GM12892 (cell line): ENCODE results near the gene FSTL1.

Experiments
- DNase-seq: peaks from one replicate; pipeline ENCODE4 v3.0.0; 2011; ENCODE audit not compliant: insufficient read length
- FAIRE-seq: peaks from 2 replicates; lab custom pipeline; 2011; peaks lifted over from hg19 to GRCh38; lab: Jason Lieb, UNC
- POLR2A ChIP-seq: IDR thresholded peaks from 2 replicates; pipeline ENCODE4 v1.6.1; 2011; ENCODE audit warnings: low read depth, low read length, control low read depth
- POLR2AphosphoS5 ChIP-seq: IDR thresholded peaks from 2 replicates; pipeline ENCODE4 v1.6.1; 2011; ENCODE audit warnings: low read depth, low read length, control low read depth
- TAF1 ChIP-seq: IDR thresholded peaks from 2 replicates; pipeline ENCODE4 v1.6.1; 2011; ENCODE audit warnings: low read depth, mild to moderate bottlenecking, control low read depth, low read length, borderline replicate concordance

The FSTL1 gene

DNA sequence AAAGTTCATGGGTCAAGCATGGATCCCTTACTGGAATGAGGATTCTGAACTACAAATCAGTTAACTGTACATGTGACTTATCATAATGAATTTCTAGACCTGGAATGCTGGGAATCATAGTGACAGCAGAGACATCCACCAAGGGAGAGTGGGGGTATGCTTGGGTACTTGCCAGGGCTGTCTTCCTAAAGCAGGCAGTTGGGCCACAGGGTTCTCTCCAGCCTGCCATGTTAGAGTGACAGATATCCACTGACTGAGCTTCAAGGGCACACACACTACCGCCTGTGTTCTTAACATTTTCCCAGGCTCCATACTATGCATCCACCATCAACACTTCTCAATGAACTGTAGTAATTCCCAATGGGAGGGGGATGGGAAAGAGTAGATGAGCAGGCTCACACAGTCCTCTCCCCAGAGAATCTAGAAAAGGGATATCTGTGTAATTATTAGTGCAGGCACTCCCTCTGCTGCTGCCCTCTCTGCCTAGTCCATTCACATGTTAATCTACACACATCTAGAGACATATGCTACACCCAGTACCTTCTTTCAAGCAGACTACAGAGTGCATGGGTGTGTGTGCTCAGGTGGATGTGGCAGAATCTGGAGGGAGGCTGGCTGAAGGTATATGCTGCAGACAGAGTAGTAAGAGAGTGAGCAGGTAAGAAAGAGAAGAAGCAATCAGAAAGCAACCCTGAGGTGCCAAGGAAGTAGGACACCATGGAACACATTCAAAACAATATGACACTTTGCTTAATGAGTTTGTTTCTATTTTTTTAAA is 3.7 kb downstream of the FSTL1 start:
- no peak for TF ChIP-seq POLR2AphosphoS5
- TF ChIP-seq POLR2A: no peak
- TF ChIP-seq TAF1: no peak
- no peak for DNase-seq
- no peak for FAIRE-seq

DNA sequence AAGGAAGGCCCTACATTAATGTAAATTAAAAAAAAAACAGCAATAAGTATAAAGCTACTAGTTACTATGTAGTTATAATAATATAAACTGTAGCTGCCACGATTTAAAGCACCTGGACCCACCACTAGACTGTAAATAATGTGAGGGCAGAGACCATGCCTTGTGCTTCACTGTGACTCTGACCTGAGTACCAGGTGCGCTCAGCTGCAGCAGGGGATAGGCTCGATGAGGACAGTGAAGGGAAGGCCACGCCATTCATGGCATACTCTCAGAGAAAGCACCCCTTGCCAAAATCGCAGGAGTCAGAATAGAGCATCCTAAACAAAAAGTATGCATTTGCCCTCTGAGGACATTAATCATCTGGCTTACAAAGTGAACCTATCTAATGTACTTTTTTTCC is 5.1 kb downstream of the FSTL1 start:
- DNase-seq (no peak), FAIRE-seq (no peak)
- TF ChIP-seq POLR2A: no peak
- TF ChIP-seq POLR2AphosphoS5: no peak
- no peak for TF ChIP-seq TAF1

DNA sequence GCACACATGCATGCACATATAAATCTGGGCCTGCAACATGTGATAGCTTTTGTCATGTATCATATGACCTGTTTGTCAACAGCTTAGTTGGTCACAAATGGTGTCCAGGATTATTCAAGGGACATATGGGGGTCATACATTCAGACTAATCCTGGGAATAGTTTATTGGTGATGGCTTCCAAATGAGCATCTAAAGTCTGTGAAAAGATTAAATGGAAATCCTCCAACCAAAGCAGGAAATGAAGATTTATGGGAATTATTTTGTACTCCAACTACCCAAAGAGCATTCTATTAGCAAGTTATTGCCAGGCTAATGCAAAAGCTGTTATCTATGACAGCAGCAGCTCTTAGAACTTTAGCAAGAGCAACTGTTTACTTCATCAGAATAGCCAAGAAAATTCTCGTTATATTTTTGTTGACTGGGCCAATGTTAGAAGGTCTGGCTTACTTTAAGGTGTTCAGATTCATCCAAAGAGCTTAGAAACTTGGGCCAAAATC is 7.1 kb downstream of the FSTL1 start:
- no peak for TF ChIP-seq POLR2AphosphoS5
- no peak for TF ChIP-seq POLR2A
- TF ChIP-seq TAF1: no peak
- no peak for FAIRE-seq

DNA sequence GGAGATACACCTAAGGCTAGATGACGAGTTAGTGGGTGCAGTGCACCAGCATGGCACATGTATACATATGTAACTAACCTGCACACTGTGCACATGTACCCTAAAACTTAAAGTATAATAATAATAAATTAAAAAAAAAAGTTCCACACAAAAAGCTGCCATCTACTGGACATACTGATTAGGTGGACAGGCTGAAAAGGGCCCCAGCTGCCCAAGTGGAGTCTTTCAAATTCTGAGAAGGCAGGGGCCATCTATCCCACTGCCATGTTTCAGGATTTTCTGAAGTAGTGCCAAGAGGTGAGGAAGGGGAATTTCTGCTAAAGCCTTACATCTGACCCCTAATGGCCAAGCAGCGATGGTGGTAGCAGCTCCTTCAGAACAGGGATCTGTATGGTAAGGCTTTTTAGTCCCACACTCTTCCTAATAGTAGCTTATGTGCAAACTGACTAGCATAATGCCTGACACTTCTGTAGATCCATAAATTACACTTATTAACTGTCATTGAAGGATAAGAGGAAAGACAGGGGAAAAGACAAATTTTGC is 7.7 kb downstream of the FSTL1 start:
- no peak for TF ChIP-seq POLR2AphosphoS5
- no peak for TF ChIP-seq TAF1
- no peak for TF ChIP-seq POLR2A
- FAIRE-seq: no peak

More for the DNA sequence above, 7.1 kb downstream of the FSTL1 start:
- DNase-seq: no peak

DNA sequence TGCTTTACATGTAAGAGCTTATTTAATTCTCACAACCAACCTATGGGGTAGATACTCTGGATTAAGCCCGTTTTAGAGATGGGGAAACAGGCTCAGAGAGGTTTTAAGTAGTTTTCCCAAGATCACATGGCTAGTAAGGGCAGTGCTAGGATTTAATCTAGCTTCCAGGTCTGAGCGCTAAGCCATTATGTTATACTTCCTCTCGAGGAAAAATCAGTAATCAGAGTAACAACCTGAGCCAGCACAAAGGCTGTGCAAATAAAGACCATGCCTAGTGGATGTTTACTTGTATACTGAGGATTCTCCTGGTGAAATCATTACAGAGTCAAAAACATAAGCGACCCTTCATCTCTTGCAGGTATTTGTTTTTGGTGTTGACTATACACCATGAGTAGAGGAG is 9.0 kb downstream of the FSTL1 start:
- DNase-seq (no peak), FAIRE-seq (no peak)
- TF ChIP-seq POLR2AphosphoS5: no peak
- no peak for TF ChIP-seq TAF1
- TF ChIP-seq POLR2A: no peak

More for the DNA sequence above, 7.7 kb downstream of the FSTL1 start:
- no peak for DNase-seq

DNA sequence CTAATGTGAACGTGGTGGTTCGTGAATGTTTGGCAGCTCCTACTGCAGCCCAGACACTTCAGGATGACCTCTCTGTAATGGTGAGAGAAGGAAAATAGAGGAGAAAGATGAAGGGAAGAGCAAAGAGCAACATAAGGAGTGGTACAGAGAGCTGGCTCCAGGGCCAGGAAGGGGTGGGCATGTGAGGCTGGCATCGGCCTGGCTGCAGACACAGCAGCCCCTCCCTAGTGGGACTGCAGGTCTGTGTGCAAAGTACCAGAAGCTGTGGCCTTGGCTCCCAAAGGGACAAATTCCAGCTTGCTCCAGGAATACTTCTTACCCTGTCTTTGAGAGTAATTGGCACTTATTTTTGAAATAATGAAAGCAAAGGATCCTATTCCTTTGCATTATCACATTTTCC is 10.0 kb downstream of the FSTL1 start:
- TF ChIP-seq TAF1: no peak
- TF ChIP-seq POLR2A: no peak
- TF ChIP-seq POLR2AphosphoS5: no peak
- DNase-seq (no peak), FAIRE-seq (no peak)

DNA sequence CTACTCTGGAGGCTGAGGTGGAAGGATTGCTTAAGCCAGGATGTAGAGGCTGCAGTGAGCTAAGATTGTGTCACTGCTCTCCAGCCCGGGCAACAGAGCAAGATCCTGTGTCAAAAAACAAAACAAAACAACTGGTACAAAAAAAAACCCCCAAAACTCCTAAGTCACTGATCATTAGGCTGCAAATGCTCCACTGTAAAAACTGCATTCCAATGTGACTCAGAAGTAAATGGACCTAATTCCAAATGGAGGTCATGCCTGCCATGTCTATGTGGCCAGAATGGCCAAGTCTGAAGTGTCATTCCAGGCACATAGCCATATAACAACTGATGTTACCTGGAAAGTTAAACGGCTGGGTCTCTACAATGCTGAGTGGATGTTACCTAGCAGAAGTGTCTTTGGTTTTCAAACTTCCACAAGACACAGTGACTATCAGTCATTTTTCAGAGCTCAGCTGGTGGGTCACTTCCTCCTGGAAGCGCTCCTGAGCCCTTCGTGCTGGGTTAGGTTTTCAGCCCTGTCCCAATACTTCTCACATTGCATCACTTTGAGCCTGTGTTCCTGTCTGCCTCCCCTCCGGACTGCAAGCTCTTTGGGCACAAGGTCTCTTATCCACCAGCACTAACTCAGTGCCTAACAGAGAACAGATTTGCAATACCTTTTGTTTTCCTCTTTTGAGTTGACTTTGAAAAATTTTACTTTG is 10.6 kb downstream of the FSTL1 start:
- no peak for DNase-seq
- no peak for FAIRE-seq
- TF ChIP-seq POLR2AphosphoS5 (no peak), TAF1 (no peak), POLR2A (no peak)

DNA sequence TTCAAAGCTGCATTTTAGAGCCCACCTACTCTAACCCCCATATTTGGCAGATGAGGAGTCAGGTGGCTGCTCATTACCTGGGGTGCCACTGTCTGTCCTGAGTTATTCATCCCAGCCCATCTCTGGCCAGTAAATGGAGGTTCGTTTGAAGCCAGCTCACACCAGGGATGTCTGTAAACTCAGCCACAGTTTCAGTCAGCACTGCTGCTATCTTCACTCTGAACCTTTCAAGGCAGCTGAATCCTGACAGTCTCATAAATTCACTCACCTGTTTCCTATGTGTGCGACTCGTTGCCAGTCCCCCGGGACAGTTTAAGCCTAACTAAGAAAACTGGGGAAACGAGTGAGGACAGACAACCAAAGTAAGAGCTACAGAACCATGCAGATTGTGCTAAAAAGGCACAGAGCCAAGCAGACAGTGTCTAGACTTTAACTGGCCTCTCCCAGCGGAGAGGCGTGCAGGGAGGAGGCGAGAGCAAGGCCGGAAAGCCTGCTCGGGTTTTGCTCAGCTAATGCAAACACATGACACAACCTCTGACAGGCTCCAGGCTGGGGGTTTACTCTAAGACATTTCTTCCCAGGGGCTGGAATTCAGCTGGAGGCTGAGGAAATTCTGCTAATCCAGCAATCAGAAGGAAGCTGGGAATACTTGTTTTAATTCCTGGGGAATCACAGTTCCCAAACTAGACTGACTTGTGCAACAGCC is 12.0 kb downstream of the FSTL1 start:
- DNase-seq: no peak
- FAIRE-seq: no peak
- TF ChIP-seq POLR2AphosphoS5 (no peak), POLR2A (no peak), TAF1 (no peak)

DNA sequence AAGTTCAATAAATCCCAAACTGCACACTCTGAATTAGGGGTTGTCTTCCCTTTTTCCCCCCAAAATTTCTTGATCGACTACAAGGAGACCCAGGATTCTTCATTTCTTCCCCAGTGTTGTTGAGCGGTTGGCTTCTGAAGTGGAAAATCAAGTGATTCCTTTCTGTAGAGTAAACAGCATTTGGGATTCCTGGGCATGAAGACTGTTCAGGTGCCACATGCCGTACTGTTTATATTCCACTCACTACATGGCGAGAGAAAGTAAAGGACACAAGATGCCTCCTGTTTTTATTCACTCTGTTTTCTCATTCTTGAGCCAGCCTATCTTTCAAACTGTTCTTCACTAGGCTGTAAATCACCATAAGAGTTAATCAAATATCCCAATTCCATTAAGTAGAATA is 12.6 kb downstream of the FSTL1 start:
- FAIRE-seq: no peak
- DNase-seq: no peak
- no peak for TF ChIP-seq POLR2A

DNA sequence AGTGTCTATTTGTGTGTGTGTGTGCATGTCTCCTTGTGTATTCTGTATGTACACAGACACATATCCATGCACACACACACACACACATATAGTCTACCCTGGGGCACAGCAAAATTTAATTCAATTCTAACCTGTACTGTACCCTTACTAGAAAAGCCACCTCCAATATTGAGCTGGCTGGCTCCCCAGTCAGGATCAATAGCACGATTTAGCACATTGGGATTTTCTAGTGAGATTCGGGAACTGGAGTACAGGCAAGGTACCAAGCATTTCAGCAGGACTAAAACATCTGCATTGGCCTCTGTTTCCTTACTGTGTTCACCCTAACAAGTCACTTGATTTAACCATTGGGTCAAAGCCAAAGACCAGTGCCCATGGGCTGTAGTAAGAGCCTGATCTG is 13.2 kb downstream of the FSTL1 start:
- no peak for FAIRE-seq
- DNase-seq: no peak
- TF ChIP-seq TAF1 (no peak), POLR2AphosphoS5 (no peak), POLR2A (no peak)

DNA sequence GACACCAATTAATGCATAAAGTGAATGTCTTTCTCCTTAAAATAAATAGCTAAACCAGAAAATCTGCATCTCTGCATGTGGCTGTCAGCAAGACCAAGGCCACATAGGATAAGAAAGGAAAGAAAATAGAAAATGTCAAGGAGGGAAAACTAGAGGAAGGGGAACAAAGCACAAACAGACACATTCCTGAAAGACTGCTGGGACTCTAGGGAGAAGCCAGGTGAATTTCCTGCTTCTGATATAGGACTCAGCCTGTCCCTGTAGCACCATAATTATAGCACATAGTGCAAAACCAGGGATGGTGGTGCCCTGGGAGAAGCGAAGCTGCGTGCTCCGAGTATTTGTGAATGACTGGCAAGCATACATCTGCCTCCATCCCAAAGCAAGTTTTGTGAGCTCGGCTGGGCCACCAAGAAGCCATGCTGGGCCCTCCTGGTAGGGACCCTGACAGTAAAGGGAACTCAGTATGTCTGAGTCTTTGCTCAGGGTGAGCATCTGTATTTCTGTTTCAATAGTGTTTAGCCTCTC is 14.2 kb downstream of the FSTL1 start:
- no peak for DNase-seq
- FAIRE-seq: no peak

More for the DNA sequence above, 14.2 kb downstream of the FSTL1 start:
- TF ChIP-seq TAF1: no peak
- TF ChIP-seq POLR2A: no peak
- no peak for TF ChIP-seq POLR2AphosphoS5
